A549 (cell line): ENCODE results near the gene MGAT5B.

ENCODE experiments used
- MAZ ChIP-seq: fragments of 150-350 bp; IDR thresholded peaks from 2 replicates; pipeline ENCODE4 v1.6.1; 2014; ENCODE audit warnings: antibody characterized with exemption, low read depth, low read length, borderline replicate concordance
- RNF2 ChIP-seq: fragments of 200-600 bp; sonication (generic); IDR thresholded peaks from 2 replicates; pipeline ENCODE4 v1.6.1; 2016; ENCODE audit warnings: low read depth, mild to moderate bottlenecking, antibody characterized with exemption, moderate library complexity, borderline replicate concordance
- TF ChIP-seq, protein P1 (sequence below): fragments of >200 bp; sonication (Bioruptor Twin); formaldehyde crosslinking; IDR thresholded peaks from 3 replicates; pipeline ENCODE4 v1.5.1; 2016
- TF ChIP-seq, protein P2 (sequence below): IDR thresholded peaks from 2 replicates; pipeline ENCODE4 v1.6.1; 2012

DNA sequence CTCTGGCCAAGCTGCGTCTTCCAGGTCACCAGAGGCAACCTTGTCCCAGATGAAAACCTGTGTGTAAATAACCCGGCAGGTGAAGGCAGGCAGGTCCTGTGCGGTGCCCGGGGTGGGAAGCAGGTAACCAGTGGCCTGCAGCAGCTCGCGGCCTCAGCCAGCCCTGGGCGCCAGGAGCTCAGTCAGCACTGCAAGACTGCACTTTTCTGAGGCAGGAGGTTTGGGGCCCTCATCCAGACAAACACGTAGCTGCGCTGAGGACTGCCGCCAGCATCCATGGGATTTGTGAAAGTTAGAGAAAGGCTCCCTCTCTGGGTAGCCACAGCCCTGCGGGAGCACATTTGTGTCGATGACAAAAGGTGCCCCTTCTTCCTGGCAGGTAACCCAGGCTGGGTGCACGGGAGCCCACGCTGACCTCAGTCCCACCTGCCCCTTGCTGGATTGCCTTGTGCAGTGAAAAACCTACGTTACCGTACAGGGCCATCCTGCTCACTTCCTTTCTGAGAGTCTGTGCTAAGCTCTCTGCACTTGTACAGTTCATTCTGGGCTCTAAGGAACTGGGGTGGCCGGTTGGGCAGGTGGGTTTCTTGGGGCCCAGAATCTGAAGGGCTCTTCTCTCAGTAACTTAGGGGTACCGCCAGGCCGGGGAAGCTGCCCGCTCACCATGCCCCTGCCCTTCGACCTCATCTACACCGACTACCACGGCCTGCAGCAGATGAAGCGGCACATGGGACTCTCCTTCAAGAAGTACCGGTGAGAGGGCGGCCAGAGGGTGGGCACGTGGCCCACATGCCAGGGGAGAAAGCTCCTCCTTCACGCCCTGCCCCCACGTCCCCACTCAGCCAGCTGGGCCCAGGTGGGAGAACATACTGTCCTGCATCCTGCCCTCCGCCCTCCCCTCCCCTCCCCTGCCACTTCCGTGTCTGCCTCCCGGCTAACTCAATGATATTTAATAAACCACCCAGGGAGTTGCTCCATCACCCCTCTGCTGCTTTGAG is 56.4 kb downstream of the MGAT5B start:
- TF ChIP-seq MAZ (no peak), RNF2 (no peak)
- TF ChIP-seq, protein P1, sequence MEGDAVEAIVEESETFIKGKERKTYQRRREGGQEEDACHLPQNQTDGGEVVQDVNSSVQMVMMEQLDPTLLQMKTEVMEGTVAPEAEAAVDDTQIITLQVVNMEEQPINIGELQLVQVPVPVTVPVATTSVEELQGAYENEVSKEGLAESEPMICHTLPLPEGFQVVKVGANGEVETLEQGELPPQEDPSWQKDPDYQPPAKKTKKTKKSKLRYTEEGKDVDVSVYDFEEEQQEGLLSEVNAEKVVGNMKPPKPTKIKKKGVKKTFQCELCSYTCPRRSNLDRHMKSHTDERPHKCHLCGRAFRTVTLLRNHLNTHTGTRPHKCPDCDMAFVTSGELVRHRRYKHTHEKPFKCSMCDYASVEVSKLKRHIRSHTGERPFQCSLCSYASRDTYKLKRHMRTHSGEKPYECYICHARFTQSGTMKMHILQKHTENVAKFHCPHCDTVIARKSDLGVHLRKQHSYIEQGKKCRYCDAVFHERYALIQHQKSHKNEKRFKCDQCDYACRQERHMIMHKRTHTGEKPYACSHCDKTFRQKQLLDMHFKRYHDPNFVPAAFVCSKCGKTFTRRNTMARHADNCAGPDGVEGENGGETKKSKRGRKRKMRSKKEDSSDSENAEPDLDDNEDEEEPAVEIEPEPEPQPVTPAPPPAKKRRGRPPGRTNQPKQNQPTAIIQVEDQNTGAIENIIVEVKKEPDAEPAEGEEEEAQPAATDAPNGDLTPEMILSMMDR = no peak
- TF ChIP-seq, protein P2, sequence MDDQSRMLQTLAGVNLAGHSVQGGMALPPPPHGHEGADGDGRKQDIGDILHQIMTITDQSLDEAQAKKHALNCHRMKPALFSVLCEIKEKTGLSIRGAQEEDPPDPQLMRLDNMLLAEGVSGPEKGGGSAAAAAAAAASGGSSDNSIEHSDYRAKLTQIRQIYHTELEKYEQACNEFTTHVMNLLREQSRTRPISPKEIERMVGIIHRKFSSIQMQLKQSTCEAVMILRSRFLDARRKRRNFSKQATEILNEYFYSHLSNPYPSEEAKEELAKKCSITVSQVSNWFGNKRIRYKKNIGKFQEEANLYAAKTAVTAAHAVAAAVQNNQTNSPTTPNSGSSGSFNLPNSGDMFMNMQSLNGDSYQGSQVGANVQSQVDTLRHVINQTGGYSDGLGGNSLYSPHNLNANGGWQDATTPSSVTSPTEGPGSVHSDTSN = no peak
